Neural progenitor cell (in vitro differentiated cells): ENCODE data around the gene TMEM269. TPM values are rescaled to one million over a fixed set of nuclear protein-coding genes. Genes with fewer than 3 reads are reported as not detected.
A peak's percentile ranks its signal among the peaks of the same experiment; 100 is the strongest.

Source experiments
- DNase-seq: peaks from one replicate; pipeline ENCODE4 v3.0.0-alpha.2; 2016; ENCODE audit warnings: low spot score
- H2AFZ ChIP-seq: fragments of 200-600 bp; sonication (generic); replicated peaks from 2 replicates; pipeline ENCODE4 v1.6.1; 2016; ENCODE audit warnings: antibody characterized with exemption
- H3F3A ChIP-seq: fragments of 200-600 bp; sonication (generic); 2 replicates; pipeline ENCODE4 v1.6.1; 2016; ENCODE audit warnings: antibody characterized with exemption, low read depth
- H3K27ac ChIP-seq: fragments of 200-600 bp; sonication (generic); 2 replicates; pipeline ENCODE4 v1.5.1; 2016; ENCODE audit warnings: mild to moderate bottlenecking
- H3K27me3 ChIP-seq: fragments of 200-600 bp; sonication (generic); 2 replicates; pipeline ENCODE4 v1.6.1; 2016; ENCODE audit warnings: mild to moderate bottlenecking, moderate library complexity
- H3K36me3 ChIP-seq: fragments of 200-600 bp; sonication (generic); 2 replicates; pipeline ENCODE4 v1.5.1; 2016
- H3K4me1 ChIP-seq: fragments of 200-600 bp; sonication (generic); 2 replicates; pipeline ENCODE4 v1.6.1; 2016; ENCODE audit warnings: mixed run types
- H3K4me2 ChIP-seq: fragments of 200-600 bp; sonication (generic); 2 replicates; pipeline ENCODE4 v1.6.1; 2016
- H3K4me3 ChIP-seq: fragments of 200-600 bp; sonication (generic); 2 replicates; pipeline ENCODE4 v1.5.1; 2016
- H3K79me2 ChIP-seq: fragments of 200-600 bp; sonication (generic); 2 replicates; pipeline ENCODE4 v1.6.1; 2016; ENCODE audit warnings: low read depth
- H3K9ac ChIP-seq: fragments of 200-600 bp; sonication (generic); 2 replicates; pipeline ENCODE4 v1.6.1; 2016
- H3K9me3 ChIP-seq: fragments of 200-600 bp; sonication (generic); 2 replicates; pipeline ENCODE4 v1.5.1; 2016; ENCODE audit warnings: low read depth
- H4K20me1 ChIP-seq: fragments of 200-600 bp; sonication (generic); 2 replicates; pipeline ENCODE4 v1.6.1; 2016; ENCODE audit warnings: low read depth
- H3K27ac Mint-ChIP-seq: 3 replicates; pipeline ENCODE4 v1.8.0; 2021; ENCODE audit warnings: mixed read lengths
- H3K27me3 Mint-ChIP-seq: 2 replicates; pipeline ENCODE4 v1.8.0; 2022; ENCODE audit warnings: low read depth, mild to moderate bottlenecking, inconsistent platforms, moderate library complexity, mixed read lengths; ENCODE audit not compliant: insufficient read depth
- H3K36me3 Mint-ChIP-seq: 3 replicates; pipeline ENCODE4 v1.8.0; 2021; ENCODE audit warnings: mixed read lengths
- H3K4me1 Mint-ChIP-seq: 3 replicates; pipeline ENCODE4 v1.8.0; 2021; ENCODE audit warnings: mixed read lengths
- H3K4me3 Mint-ChIP-seq: 3 replicates; pipeline ENCODE4 v1.8.0; 2021; ENCODE audit warnings: mild to moderate bottlenecking, moderate library complexity, mixed read lengths
- H3K9me3 Mint-ChIP-seq: 3 replicates; pipeline ENCODE4 v1.8.0; 2020; ENCODE audit warnings: mixed read lengths
- EZH2 ChIP-seq: fragments of 200-600 bp; sonication (generic); IDR thresholded peaks from 2 replicates; pipeline ENCODE4 v1.6.1; 2017; ENCODE audit warnings: antibody characterized with exemption, mild to moderate bottlenecking, moderate library complexity
- EZH2phosphoT487 ChIP-seq: fragments of 200-600 bp; sonication (generic); IDR thresholded peaks from 2 replicates; pipeline ENCODE4 v1.6.1; 2017; ENCODE audit warnings: antibody characterized with exemption
- total RNA-seq: library from RNA; depleted of rRNA; stranded (reverse); fragments of >200 nt; gene quantifications from 2 replicates; pipeline ENCODE4 v1.2.3, GENCODE V29; 2015; ENCODE audit warnings: low replicate concordance
- TF ChIP-seq, protein P1 (sequence below): fragments of 200-600 bp; sonication (generic); IDR thresholded peaks from 2 replicates; pipeline ENCODE4 v1.5.1; 2017; ENCODE audit warnings: antibody characterized with exemption, mild to moderate bottlenecking

TMEM269 gene
- total RNA-seq, 1 donor from 2014 or later: 0.47 TPM

- H3F3A ChIP-seq: peaks cover 12% of the 10 kb centered on the region
- H3K4me2 ChIP-seq: no peak overlapping the region
- no peak overlapping the region for H3K27ac ChIP-seq
- Mint-ChIP-seq H3K4me3 (peak overlapping the region; percentile 48), H3K27me3 (peaks cover 5% of the 10 kb centered on the region), H3K27ac (no peak overlapping the region), H3K36me3 (peaks cover 49% of the 10 kb centered on the region), H3K4me1 (peaks cover 16% of the 10 kb centered on the region), H3K9me3 (peaks cover 23% of the 10 kb centered on the region)
- no peak for TF ChIP-seq EZH2phosphoT487
- H3K4me1 ChIP-seq: peaks cover 12% of the 10 kb centered on the region
- no peak overlapping the region for H3K4me3 ChIP-seq
- peaks cover 14% of the 10 kb centered on the region for H4K20me1 ChIP-seq
- no peaks in the 10 kb centered on the region for H3K27me3 ChIP-seq
- DNase-seq: no peak
- H3K36me3 ChIP-seq: peaks cover 4% of the 10 kb centered on the region
- peaks cover 32% of the 10 kb centered on the region for H3K79me2 ChIP-seq
- no peak overlapping the region for H3K9ac ChIP-seq
- H3K9me3 ChIP-seq: no peaks in the 10 kb centered on the region
- no peak overlapping the region for H2AFZ ChIP-seq
Observed at GRCh38 chr1:42848823-42849537, 64.2 kb downstream of the TMEM269 start.

DNA sequence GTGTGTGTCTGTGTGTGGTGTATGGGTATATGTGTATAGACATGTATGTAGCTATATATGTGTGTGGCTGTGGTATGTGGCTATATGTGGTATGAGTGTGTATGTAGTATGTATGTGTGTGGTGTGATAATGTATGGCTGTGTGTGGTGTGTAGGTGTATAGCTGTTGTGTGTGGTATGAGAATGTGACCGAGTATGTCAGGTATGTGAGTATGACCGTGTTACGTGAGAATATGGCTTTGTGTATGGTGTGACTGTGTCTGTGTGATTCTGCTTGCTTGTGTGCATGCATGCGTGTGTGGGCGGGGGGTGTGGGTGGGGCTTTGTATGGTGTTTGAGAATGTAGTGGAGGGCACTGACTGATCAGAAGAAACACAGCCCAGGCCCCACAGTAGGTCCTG lies 65.2 kb downstream of the TMEM269 start:
- peaks cover 24% of the 10 kb centered on the region for H3K9me3 Mint-ChIP-seq
- H3K4me1 Mint-ChIP-seq: peaks cover 16% of the 10 kb centered on the region
- DNase-seq: no peak
- no peak overlapping the region for H3K27ac ChIP-seq
- peaks cover 4% of the 10 kb centered on the region for H3K36me3 ChIP-seq
- no peak overlapping the region for H3K4me2 ChIP-seq
- H3K4me1 ChIP-seq: peaks cover 12% of the 10 kb centered on the region
- H3K36me3 Mint-ChIP-seq: peaks cover 51% of the 10 kb centered on the region
- TF ChIP-seq EZH2 (no peak), EZH2phosphoT487 (no peak)
- TF ChIP-seq, protein P1, sequence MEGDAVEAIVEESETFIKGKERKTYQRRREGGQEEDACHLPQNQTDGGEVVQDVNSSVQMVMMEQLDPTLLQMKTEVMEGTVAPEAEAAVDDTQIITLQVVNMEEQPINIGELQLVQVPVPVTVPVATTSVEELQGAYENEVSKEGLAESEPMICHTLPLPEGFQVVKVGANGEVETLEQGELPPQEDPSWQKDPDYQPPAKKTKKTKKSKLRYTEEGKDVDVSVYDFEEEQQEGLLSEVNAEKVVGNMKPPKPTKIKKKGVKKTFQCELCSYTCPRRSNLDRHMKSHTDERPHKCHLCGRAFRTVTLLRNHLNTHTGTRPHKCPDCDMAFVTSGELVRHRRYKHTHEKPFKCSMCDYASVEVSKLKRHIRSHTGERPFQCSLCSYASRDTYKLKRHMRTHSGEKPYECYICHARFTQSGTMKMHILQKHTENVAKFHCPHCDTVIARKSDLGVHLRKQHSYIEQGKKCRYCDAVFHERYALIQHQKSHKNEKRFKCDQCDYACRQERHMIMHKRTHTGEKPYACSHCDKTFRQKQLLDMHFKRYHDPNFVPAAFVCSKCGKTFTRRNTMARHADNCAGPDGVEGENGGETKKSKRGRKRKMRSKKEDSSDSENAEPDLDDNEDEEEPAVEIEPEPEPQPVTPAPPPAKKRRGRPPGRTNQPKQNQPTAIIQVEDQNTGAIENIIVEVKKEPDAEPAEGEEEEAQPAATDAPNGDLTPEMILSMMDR: no peak
- no peaks in the 10 kb centered on the region for H3K9me3 ChIP-seq
- H3K27me3 ChIP-seq: no peaks in the 10 kb centered on the region
- no peak overlapping the region for H3K4me3 ChIP-seq
- H3K27ac Mint-ChIP-seq: no peak overlapping the region
- H4K20me1 ChIP-seq: peaks cover 14% of the 10 kb centered on the region
- no peak overlapping the region for H2AFZ ChIP-seq
- no peak overlapping the region for H3K9ac ChIP-seq
- H3K79me2 ChIP-seq: peaks cover 32% of the 10 kb centered on the region
- H3K4me3 Mint-ChIP-seq: no peak overlapping the region
- peaks cover 5% of the 10 kb centered on the region for H3K27me3 Mint-ChIP-seq
- H3F3A ChIP-seq: peaks cover 9% of the 10 kb centered on the region

Other genes with a start within 250 kb of the TMEM269 start
- gene PPIH, start 126.6 kb upstream of the TMEM269 start, total RNA-seq: 77.9 and 126 TPM in 2 replicates
- gene YBX1, start 102.6 kb upstream of the TMEM269 start, total RNA-seq: 1,302 and 1,610 TPM in 2 replicates
- gene CLDN19, start 44.8 kb upstream of the TMEM269 start, total RNA-seq: 0.19 and 2.3 TPM in 2 replicates
- gene P3H1, start 18.0 kb upstream of the TMEM269 start, total RNA-seq: 54.9 and 77.8 TPM in 2 replicates
- gene C1orf50, start 17.7 kb upstream of the TMEM269 start, total RNA-seq: 5.3 and 19.0 TPM in 2 replicates
- gene ERMAP, start 32.1 kb downstream of the TMEM269 start, total RNA-seq: 2.2 and 5.5 TPM in 2 replicates
- 55.5 and 103 TPM in 2 replicates for gene SVBP, start 32.4 kb downstream of the TMEM269 start, total RNA-seq
- gene ZNF691, start 61.6 kb downstream of the TMEM269 start, total RNA-seq: 17.6 and 20.8 TPM in 2 replicates
- gene SLC2A1, start 173.9 kb downstream of the TMEM269 start, total RNA-seq: 303 and 720 TPM in 2 replicates